Right lung (tissue), 5 donors: ENCODE data around the gene CCDC138. TPM values are rescaled to one million over a fixed set of nuclear protein-coding genes. Genes with fewer than 3 reads are reported as not detected.

Experiments used
- DNase-seq, 2 donors: peaks; one replicate each; pipeline ENCODE4 v3.0.0-alpha.2; 2013
- polyA plus RNA-seq, 5 donors: library from polyadenylated mRNA; unstranded; fragments of 120-200 nt; gene quantifications; one replicate each; pipeline versions ENCODE4 v1.2.1 to v1.2.3, GENCODE V29; 2013; ENCODE audit warnings: inconsistent platforms in 1 of 5, low replicate concordance in 1 of 5; ENCODE audit not compliant: insufficient read length in 5 of 5, insufficient read depth in 1 of 5

The CCDC138 gene
- polyA plus RNA-seq, 5 donors, result 13.5 to 21.1 (median 19.8) TPM

DNA sequence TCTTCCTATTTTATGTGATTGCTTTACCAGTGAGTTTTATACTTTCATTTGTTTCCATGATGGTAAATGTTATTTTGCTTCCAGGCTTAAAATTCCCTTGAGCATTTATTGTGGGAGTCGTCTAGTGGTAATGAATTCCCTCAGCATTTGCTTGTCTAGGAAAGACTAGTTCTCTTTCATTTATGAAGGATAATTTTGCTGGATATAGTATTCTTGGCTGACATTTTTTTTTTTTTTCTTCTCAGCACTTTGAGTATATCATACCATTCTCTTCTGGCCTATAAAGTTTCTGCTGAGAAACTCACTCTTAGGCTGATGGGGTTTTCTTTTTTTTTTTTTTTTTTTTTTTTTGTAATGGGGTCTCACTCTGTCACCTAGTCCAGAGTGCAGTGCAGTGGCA, 103.3 kb downstream of the CCDC138 start:
- no peak for DNase-seq

DNA sequence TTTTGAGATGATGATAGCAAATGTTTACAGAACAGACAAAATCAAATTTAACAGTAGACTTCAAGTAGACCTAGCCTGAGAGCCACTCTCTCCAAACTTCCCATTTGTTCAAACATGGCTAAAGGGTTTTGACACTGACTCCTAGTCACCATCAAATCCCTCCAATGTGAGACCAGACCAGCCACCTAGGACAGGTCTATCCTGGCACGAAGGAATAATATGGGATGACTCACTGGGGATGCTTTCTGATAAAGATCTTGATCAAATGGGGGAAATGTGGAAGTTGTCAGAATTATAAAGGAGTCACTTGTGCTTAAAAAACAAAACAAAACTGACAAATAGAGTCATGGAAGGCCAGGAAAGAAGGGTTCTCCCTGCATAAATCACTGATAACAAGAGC, 106.7 kb downstream of the CCDC138 start:
- DNase-seq, result no peak

DNA sequence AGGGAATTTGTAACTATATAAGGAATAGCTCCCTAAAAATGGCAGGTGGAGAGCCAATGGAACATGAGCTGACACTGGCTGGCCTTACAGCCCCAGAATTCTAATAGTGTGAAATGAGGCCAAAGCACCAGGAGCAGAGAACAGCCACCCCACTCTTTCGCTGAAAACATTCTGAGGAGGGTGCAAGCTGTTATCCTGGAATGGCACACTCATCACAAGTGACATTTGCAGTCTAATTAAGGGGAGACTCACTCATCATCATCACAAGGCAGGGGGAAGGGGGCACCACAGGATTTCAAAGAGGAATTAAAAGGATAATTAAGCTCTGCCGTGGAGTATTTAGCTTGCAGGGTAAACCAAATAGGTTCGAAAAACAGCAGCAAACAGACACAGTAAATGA, 108.2 kb downstream of the CCDC138 start:
- no peak for DNase-seq

DNA sequence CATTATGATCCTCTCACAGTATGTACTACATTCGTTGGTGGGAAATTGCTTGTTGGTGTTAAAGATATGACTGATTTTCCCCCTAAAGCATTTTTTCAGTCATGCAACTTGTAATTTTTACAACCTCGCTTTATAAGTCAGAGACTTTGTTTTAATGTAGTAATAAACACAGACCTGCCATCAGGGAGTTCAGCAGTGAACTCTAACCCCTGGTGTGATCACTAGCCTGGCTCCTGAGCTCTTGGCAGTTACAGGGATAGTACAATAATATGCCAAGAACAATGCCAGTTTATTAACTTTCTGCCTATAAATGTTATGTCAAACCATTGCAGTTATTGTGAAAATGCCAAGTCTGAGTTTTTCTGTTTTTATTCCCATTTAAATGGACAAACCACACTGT, 108.6 kb downstream of the CCDC138 start:
- DNase-seq, result no peak

DNA sequence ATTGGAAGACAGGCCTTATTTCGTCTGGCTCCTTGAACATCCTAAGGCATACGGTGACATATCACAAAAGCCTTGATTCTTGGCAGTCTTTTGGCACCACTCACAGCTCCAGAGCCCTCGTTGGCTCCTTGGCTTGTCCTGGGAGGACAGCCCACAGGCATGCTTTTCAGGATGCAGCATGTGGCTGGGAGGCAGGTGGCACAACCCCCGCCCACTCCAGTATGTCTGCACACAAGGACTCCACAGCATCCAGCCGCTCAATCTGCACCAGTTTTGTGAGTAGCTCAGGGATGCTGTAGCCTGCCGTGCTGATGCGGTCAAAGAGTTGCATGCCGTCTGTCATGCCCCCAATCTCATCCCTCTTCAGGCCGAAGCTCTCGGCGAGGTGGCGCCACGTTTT, 110.2 kb downstream of the CCDC138 start:
- no peak for DNase-seq

DNA sequence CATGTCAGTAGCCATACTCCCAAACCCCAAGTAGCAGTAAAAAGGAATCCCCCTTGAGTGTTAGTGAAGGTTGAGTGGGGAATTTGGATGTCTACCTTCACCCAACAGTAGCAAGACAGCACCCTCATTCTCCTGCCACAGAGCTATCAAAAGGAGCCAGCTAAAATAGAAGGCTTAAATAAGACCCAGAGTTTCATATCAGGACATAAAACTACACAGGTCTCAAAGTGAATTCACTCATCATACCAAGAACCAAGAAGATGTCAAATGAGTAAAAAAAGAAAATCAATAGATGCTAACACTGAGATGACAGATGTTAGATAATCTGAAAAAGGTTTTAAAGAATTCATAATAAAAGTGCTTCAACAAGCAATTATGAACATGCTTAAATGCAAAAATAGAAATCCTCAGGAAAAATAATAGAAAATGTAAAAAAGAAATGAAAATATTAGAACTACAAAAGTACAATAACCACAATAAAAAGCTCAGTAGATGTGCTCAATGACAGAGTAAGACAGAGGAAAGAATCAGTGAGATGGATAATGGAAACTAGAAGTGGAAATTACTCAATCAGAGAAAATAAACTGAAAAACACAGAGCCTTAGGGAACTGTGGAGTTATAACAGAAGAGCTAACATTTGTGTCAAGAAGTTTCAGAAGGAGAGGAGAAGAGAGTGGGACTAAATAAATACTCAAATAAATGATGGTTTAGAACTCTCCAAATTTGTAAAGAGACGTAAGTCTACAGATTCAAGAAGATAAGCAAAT, 111.9 kb downstream of the CCDC138 start:
- DNase-seq, result no peak

DNA sequence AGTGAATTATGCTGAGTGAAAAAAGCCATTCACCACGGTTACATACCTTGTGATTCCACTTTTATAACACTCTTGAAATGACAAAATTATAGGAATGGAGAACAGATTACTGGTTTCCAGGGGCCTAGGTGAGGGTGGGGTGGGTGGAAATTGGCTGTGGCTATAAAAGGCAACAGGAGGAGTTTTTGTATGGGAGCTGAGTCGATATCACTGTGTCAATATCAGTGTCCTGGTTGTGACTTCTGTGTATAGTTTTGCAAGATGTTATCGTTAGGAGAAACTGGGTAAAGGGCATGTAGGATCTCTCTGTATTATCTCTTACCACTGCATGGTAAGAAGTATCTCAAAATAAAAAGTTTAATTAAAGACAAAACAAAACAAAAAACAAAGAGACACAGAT, 118.1 kb downstream of the CCDC138 start:
- no peak for DNase-seq

DNA sequence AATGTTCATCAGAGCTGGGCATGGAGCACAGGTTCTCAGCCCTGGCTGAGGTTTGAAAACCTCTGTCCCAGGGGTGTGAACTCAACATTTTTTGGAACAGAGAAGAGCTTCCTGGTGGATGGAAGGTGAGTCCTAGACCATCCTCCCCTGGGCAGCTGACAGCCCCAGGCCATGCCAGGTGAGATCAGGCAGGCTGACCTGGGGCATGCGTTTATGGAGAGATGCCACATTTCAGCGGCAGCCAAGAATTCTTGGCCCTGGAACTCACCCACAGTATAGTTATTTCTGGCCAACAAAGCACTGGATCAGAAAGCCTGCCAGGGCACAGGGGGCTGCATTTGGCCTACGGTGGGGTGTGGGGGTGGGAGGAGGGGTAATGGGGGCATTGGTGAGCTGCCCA, 118.6 kb downstream of the CCDC138 start:
- DNase-seq, result no peak

DNA sequence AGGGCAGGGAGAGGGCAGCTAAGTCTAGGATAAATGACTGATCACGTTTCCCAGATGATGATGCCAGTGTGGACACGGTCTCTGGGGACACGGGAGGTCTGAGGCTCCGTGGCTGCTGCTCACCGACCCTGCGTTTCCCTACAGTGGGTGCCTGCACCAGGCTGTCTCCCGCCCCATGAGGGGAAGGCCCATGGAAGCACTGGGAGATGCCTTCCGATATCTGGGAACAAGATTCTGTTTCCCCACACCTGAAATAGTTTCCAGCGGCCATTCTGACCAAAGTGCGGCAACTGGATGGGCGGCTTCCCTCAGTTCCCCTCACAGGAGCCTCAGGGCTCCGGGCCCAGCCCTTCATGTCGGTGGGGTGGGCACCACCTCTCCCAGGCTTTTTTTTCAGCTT, 119.3 kb downstream of the CCDC138 start:
- DNase-seq, result no peak

DNA sequence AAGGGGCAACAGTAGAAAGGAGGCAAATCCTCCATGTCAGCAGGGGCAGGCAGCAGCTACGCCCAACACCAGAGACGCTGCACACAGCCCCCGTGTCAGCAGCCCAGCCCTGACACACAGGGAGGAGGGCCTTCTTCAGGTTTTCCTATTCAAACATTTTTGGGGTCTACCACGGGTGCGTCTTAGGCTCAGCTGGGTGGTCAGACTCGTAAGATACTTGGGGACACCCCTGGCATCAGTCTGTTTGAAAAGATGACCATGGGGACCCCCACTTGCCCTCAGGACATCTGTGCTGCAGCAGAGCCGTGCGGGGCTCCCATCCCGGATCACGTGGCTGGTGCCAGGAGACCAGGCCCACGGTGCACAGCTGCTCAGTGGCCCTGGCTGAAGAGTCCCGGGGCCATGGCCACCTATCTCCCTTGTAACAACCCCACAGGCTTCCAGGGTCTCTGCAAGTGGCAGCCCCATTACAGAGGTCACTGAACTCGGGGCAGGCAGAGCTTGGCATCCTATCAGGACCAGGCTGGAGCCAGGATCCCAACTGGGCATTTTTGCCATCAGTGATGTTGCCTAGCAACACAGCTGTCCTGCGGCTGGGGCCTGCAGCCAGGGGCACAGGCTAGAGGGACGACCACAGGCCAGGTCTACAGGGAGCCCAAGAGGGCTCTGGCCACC, 120.0 kb downstream of the CCDC138 start:
- no peak for DNase-seq

DNA sequence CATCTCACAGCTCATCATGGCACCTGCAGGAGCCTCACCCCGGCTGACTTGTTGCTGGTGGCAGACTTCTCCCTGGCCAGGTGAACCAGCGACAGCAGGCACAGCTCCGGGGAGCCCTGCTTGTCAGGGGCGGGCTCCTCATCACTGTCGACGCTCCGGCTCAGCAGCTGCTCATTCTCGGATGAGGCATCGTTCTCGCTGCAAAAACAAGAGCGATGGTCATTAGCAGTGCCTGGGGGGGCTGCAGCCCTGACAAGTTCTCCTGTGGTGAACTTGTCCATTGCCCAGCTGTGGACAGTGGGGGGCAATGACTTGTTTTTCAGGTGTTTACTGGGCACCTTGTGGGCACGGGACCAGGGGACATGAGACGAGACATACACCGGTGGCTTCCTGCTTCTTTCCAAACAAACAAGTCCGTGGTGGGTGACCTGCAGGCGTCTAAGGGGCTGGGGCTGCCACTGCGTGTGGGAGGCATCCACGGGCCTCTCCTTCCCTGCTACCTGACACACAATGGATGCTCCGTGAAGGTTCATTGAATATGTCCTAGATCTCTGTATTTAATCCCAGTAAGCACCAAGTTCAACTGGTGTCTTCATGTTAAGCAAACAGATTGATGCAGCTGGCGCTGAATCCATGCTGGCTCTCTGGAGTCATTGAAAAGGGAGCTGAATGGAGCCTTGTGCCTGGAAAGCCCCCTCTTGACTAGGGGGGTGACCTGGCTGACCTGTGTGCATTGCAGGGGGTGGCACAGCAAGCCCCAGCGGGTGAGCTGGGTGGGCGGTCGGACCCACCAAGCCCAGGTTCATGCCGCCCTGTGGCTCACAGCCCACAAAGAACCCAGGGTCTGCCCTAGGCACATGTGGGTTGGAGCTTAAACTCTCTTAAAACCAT, 121.5 kb downstream of the CCDC138 start:
- DNase-seq, result no peak

DNA sequence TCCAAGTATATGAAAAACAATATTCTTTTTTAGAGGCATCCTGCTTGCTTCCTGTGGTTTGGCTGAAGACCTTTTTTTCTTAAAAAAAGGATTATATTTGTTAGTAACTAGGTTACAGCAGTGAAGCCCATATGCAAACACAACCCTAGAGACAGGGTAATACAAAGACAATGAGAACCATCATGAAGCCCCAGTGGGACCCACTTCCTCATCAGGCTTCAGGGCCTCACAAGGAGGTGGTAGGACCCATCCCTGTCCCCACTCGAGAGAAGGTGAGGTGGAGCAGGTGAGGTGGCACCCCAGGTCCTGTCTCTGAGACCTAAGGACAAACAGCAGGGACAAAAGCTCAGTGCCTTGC, 122.1 kb downstream of the CCDC138 start:
- no peak for DNase-seq

DNA sequence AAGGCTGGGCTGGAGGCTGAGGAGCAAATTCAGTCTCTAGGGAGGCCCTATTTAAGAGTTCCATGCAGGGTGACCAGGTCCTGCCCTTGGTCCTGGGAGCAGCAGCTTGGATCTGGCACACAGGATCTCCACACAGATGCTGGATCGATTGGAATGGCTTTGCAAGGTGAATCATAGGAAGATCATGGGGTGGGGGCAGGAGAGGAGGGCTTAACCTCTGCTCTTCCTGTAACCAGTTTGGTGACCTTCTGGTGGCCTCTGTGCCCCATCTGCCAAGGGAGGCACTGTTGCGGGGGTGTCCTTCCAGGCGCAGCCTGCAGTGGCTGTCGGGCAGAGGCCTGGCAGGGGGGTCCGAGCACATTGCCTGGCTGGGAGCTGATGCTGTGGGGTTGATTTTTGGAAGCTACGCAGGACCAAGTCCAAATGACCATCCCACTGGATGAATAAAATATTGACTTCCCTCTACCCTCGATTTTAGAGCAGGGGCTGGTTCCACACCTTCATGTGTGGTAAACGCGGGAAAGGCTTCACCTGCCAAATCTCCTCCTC, 122.8 kb downstream of the CCDC138 start:
- DNase-seq, result no peak

DNA sequence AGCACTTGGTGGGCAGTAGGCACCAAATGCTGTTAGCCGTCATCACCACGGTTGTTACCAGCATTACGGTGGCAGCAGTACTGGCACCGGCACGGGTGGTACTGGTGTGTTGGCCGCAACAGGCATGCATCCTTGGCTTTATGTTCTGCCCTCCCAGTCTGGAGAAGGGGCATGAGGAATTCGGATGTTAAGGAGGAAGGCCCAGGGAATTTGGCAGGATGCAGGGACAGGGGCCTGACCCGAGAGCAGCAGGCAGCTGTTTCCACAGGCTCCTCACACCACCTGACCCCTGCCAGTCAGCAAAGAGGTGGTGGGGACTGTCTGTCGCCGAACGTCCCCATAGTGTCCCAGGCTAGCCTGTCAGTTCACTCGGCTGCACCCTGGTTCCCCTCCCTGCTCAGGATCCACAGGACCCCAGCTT, 123.5 kb downstream of the CCDC138 start:
- no peak for DNase-seq

DNA sequence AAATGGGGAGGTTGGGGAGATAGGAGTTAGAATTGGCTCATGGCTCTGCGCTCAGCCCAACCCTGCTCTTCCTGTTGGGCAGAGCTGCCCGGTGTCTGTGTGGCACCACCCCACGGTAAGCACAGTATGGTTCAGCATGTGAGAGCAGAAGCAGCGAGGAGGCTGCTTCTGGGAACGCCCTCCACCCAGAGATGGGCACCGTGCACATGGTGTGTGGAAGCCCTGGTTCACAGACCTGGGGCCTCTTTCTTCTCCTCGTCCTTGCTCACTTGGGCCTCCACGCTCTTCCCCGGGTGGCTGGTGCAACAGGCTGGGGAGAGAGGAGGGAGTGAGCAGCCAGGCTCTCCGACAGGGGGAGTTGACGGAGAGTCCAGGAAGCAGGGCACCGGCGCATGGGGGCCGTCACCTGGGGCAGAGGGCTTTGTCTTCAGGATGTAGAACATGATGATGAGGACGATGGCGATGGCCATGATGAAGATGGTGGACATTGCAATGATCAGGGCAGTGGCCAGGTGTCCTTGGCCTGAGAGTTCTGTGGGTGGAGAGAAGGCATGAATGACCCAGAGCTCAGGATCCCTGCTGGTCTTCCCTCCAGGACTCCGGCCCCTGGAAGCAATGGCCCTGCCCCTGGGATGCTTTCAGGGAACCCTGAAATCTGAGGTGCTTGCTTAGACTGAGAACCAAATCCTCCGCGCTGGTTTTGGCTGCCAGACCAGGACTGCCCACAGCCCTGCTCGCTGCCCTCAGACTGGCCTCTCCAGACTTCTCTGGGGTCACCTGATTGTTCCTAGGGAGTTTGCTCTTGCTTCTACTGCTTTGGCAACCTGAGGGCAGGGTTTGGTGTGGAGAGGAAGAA, 124.2 kb downstream of the CCDC138 start:
- DNase-seq, result no peak

DNA sequence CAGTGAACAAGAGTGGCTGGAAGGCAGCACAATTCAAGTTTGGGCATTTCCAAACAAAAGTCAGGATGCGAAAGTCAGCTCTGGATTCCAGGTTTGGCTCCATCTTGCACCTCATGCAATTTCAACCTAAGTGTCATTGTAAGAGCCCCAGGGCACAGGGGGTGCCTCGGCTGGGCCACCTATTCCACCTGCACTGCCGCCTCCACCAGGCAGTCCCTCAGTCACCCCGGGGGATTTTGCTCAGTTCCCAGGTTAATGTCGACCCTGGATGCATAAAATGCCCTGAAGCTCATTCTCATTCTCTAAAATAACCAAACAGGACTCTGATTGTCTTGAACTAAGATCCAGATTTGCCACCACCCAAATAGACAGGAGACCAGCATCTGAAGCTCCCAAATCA, 124.8 kb downstream of the CCDC138 start:
- DNase-seq, result no peak

DNA sequence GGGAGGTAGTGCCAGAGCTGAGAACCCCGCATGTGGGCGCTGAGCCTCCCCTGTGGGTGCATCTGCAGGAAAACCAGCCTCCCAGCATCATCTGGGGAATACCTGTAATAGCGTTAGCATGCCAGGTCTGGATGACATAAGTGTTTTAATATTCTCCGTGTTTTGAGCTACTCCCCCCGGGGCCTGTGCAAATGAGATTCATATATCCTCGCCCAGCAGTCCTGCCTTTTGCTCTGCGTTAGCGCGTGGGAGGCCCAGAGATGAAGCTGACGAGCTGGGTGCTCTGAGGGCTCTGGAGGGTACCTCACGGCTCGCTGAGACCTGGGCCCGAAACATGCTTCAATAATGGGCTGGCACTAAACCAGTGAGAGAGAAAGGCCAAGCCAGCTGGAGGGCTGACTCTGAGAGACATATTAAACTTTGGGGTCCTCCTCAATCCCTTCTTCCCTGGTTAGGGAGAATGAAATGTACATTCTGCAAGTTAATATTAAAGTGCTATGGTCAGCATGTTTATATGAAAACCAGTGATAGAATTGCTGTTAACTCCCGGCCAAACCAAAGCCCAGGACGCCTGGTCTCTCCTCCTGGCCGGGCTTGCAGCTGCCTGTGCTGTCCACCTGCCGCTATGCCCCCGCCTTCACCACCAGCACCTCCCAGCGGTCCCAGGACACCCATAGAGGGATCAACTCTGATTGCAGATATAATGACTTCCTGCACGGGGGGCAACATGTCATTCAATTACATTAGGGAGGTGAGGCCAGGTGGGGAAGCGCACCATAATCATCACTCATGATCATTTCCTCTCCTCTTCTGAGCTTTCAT, 125.4 kb downstream of the CCDC138 start:
- DNase-seq, result no peak

DNA sequence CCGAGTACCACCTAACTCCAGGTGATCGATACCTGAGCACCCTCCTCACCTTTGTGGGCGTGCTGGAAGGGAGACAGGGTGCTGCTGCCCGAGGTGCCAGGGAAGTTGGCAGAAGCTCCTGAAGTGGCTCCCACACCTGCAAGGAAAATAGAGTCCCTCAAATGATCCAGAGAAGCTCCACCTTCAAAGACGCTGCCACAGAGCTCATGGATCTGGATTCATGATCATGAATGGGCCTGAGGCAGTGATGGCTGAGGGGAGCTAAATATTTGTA, 126.0 kb downstream of the CCDC138 start:
- no peak for DNase-seq

DNA sequence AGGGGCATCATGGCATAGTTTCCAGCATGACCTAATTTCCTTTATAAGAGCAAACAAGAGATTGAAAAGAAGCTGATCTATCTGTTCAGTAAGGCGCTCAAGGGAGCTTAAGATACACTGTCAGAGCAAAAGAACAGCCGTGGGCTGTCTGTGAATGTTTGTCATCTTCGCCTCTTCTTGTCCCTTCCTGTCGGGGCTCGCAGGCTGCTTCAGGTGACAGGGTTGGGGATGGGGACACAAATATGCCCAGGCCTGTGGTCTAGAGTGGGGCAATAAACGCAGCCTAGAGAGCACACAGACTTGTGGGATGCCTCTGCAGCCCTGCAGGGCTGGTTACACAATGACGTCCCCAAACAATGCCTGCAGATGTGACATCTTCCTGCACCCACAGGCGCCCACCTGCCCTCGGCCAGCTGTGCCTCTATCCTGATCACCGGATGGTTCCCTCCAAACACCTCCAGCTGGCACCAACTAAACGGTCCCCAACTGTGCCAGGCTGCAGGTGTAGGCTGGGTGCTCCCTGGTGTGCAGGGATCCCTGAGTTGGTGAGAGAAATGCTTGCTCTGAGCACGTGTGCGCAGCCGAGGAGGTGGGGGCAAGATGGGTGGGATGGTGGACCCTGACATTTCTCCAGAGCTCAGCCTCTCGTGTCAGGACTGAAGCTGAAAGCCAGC, 129.7 kb downstream of the CCDC138 start:
- DNase-seq, result no peak

DNA sequence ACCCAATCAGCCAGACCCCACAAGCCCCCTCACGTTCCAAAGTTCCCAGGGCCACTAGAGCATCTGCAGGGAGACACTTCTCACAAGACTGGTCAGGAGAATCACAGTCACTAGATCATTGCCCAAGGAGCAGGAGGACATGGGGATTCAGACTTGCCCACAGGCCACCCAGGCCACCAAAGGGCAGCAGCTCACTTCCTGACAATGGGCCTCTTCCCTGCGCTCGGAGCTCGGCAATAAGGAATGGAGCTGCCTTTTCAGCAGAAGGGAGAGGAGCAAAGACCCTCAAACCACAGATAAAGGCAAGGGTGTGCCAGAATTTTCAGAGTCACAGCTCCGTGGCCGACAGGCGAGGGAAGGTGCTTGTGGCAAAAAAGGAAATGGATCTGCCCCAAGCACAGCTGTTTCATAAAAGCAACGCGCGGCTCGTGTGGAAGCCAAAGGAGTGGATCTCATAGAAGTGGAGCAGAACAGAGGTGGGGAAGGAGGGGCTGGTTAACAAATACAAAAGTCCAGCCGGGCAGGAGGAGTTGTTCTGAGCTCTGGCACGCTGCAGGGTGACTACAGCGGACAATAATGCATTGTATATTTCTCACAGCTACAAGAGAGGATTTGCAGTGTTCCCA, 130.3 kb downstream of the CCDC138 start:
- DNase-seq, result no peak
